ENCODE results near the gene CRLF1. TPM values are rescaled to one million over a fixed set of nuclear protein-coding genes. Genes with fewer than 3 reads are reported as not detected.
A peak's percentile ranks its signal among the peaks of the same experiment; 100 is the strongest.

CRLF1 gene
- total RNA-seq, 2 experiments from 2014 or later, result not detected

DNA sequence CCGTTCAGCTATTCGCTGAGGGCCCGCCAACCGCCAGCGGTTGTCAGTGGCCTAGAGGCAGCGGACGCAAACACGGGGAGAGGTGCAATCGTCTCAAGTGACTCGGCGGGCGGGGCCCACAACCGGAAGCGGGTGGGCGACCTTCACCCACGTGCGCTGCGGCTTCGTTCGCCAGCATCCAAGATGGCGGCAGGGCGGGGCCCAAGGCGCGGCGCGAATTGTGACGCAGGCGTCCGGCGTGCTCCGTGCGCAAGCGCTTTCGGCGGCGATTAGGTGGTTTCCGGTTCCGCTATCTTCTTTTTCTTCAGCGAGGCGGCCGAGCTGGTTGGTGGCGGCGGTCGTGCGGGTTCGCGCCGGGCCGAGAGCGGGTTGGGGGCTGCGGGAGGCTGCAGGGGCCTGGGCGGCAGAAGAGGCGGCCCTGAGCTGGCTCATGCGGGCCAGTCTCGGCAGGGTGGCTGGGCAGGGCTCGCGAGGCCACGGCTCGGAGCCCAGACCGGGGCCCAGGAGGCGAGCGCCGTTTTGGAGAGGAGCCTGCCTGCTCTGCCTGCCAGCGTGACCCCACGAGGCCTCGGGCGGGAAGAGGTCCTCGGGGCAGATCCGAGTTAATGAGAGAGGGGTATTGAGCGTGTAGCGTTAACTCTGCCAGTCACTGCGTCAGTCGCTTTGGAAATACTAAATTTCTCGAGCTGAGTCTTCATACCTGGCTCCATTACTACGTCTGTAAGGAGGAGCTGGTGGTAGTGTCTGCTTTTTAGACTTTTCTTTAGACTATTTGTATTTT, 34.8 kb downstream of the CRLF1 start, which contains the start of gene UBA52:
UBA52 (plus strand) TSS at position 294 of the 781 bp plus-strand sequence. CDS start 1,444 bp downstream, outside the sequence.
- H3K9me3 Mint-ChIP-seq, result no peaks in the 10 kb centered on the region
- peaks cover 35% of the 10 kb centered on the region for H3K4me1 Mint-ChIP-seq
- H3K36me3 Mint-ChIP-seq (ENCODE audit: low read depth), result peaks cover 76% of the 10 kb centered on the region
- no peaks in the 10 kb centered on the region for H3K27me3 Mint-ChIP-seq
- POLR2A ChIA-PET, result interaction anchor here (0.7 to 7.8 kb wide), 29 partner anchors 9 to 801 kb away, joined by 3 to 137 read pairs (median 5); partner anchors contain the start of genes COPE, DDX49, ELL and FKBP8
- CTCF ChIA-PET, result interaction anchor here (0.6 to 5.1 kb wide), 18 partner anchors 8 to 801 kb away, joined by 3 to 63 read pairs (median 4); partner anchors contain the start of genes ELL, FKBP8, KXD1 and REX1BD
- DNase-seq, result peak; percentile 99
- H3K27ac Mint-ChIP-seq, result peak within 1 kb of the TSS; percentile 90
- peak within 1 kb of the TSS; percentile 91 for H3K4me3 Mint-ChIP-seq

DNA sequence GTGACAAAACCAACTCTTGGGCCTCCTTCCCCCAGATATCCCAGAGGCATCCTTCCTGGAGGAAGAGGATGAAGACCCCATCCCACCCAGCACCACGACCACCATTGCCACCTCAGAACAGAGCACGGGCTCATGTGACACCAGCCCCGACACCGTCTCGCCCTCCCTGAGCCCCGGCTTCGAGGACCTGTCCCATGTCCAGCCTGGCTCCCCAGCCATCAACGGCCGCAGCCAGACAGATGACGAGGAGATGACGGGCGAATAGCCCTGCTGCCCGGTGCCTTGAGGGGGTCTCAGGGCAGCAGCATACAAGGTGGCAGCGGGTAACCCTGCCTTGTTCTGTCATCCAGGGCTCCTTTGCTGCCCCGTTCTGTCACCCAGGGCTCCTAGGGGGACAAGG, 38.2 kb downstream of the CRLF1 start:
- ChIA-PET POLR2A (interaction anchor here (1.2 to 7.8 kb wide), 3 partner anchors 10 to 48 kb away, joined by 3 to 137 read pairs (median 3); partner anchors contain the start of gene KXD1), CTCF (no interaction called here)
- H3K27ac Mint-ChIP-seq, result no peak overlapping the region
- DNase-seq, result no peak
- no peaks in the 10 kb centered on the region for H3K27me3 Mint-ChIP-seq
- no peaks in the 10 kb centered on the region for H3K9me3 Mint-ChIP-seq
- H3K4me3 Mint-ChIP-seq, result no peak overlapping the region
- H3K4me1 Mint-ChIP-seq, result peaks cover 23% of the 10 kb centered on the region
- peaks cover 71% of the 10 kb centered on the region for H3K36me3 Mint-ChIP-seq (ENCODE audit: low read depth)

- ChIA-PET POLR2A (interaction anchor here (1.3 to 7.8 kb wide), 2 partner anchors 9 to 46 kb away, joined by 3 to 137 read pairs; partner anchors contain the start of gene KXD1), CTCF (no interaction called here)
- Mint-ChIP-seq H3K4me3 (no peak overlapping the region), H3K36me3 (ENCODE audit: low read depth) (peaks cover 68% of the 10 kb centered on the region), H3K27me3 (no peaks in the 10 kb centered on the region), H3K4me1 (peaks cover 11% of the 10 kb centered on the region), H3K9me3 (no peaks in the 10 kb centered on the region), H3K27ac (no peak overlapping the region)
- no peak for DNase-seq
These were observed 39.6 kb downstream of the CRLF1 start for GRCh38 chr19:18566953-18567352.

DNA sequence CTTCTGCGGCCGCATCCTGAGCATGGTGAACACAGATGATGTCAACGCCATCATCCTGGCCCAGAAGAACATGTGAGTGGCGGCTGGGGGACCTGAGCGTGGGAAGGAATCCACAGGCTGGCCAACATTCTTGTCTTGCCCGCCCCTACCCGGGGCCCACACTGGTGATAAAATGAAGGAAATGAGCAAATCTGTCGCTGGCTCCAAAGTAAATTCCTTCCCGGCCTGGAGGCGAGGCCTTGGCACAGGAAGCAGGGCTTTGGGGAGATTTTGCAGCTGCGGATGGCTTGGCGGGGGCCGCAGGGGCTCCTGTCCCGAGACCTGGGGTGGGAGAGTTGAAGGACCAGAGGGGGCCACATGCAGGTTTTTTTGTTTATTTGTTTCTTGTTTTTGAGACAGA, 44.5 kb downstream of the CRLF1 start:
- no peaks in the 10 kb centered on the region for H3K27me3 Mint-ChIP-seq
- ChIA-PET POLR2A (no interaction called here), CTCF (no interaction called here)
- peaks cover 59% of the 10 kb centered on the region for H3K36me3 Mint-ChIP-seq (ENCODE audit: low read depth)
- H3K9me3 Mint-ChIP-seq, result no peaks in the 10 kb centered on the region
- no peak overlapping the region for H3K4me3 Mint-ChIP-seq
- no peak overlapping the region for H3K27ac Mint-ChIP-seq
- H3K4me1 Mint-ChIP-seq, result peaks cover 22% of the 10 kb centered on the region
- no peak for DNase-seq

GRCh38 chr19:18559685-18560084, 46.9 kb downstream of the CRLF1 start:
- Mint-ChIP-seq H3K4me3 (peak overlapping the region; percentile 95), H3K4me1 (peaks cover 22% of the 10 kb centered on the region), H3K27ac (peak overlapping the region; percentile 86), H3K36me3 (ENCODE audit: low read depth) (peaks cover 41% of the 10 kb centered on the region), H3K9me3 (no peaks in the 10 kb centered on the region), H3K27me3 (no peaks in the 10 kb centered on the region)
- ChIA-PET POLR2A (interaction anchor here (0.8 to 6.0 kb wide), 4 partner anchors 11 to 63 kb away, joined by 3 to 137 read pairs (median 47); partner anchors contain the start of genes ELL, REX1BD and UBA52), CTCF (interaction anchor here (1.0 to 3.2 kb wide), 2 partner anchors 11 to 29 kb away, joined by 7 to 18 read pairs; partner anchors contain the start of genes REX1BD and UBA52)
- DNase-seq, result no peak

- peak overlapping the region; percentile 86 for H3K27ac Mint-ChIP-seq
These were observed 48.0 kb downstream of the CRLF1 start for GRCh38 chr19:18558604-18559003.

DNA sequence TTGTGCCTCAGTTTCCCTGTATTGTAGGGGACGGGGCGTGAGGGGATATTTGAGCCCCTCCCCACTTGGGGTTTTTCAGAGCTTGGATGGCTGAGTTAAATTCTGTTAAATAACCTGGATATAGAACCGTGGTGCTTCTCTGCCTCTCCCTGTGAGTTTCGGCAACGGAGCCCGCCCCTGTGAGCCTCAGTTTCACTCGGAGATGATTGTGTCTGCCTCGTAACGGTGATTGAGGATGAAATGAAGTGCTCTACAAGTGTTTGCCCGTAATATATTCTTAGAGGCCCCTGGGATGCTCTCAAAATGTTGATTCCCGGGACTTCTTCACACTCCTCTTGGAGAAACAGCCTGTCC, 48.4 kb downstream of the CRLF1 start:
- Mint-ChIP-seq H3K9me3 (no peaks in the 10 kb centered on the region), H3K4me1 (peaks cover 22% of the 10 kb centered on the region), H3K27ac (peak overlapping the region; percentile 86), H3K4me3 (peak overlapping the region; percentile 95), H3K27me3 (no peaks in the 10 kb centered on the region), H3K36me3 (ENCODE audit: low read depth) (peaks cover 31% of the 10 kb centered on the region)
- no peak for DNase-seq
- POLR2A ChIA-PET, result interaction anchor here (0.6 to 6.0 kb wide), 20 partner anchors 7 to 362 kb away, joined by 3 to 137 read pairs (median 5); partner anchors contain the start of genes COPE, DDX49, ELL and FKBP8
- CTCF ChIA-PET, result interaction anchor here (0.6 to 3.8 kb wide), 11 partner anchors 12 to 699 kb away, joined by 3 to 29 read pairs (median 4); partner anchors contain the start of genes ELL, FKBP8 and UBA52

More at GRCh38 chr19:18558604-18559003, 48.0 kb downstream of the CRLF1 start:
- ChIA-PET POLR2A (interaction anchor here (0.6 to 6.0 kb wide), 13 partner anchors 12 to 361 kb away, joined by 3 to 137 read pairs (median 7); partner anchors contain the start of genes COPE, DDX49, ELL and FKBP8), CTCF (interaction anchor here (0.6 to 3.2 kb wide), 6 partner anchors 12 to 108 kb away, joined by 3 to 29 read pairs (median 6); partner anchors contain the start of genes ELL and UBA52)
- H3K36me3 Mint-ChIP-seq (ENCODE audit: low read depth), result peaks cover 33% of the 10 kb centered on the region
- H3K9me3 Mint-ChIP-seq, result no peaks in the 10 kb centered on the region
- H3K27me3 Mint-ChIP-seq, result no peaks in the 10 kb centered on the region
- peak overlapping the region; percentile 95 for H3K4me3 Mint-ChIP-seq
- no peak for DNase-seq
- H3K4me1 Mint-ChIP-seq, result peaks cover 22% of the 10 kb centered on the region

DNA sequence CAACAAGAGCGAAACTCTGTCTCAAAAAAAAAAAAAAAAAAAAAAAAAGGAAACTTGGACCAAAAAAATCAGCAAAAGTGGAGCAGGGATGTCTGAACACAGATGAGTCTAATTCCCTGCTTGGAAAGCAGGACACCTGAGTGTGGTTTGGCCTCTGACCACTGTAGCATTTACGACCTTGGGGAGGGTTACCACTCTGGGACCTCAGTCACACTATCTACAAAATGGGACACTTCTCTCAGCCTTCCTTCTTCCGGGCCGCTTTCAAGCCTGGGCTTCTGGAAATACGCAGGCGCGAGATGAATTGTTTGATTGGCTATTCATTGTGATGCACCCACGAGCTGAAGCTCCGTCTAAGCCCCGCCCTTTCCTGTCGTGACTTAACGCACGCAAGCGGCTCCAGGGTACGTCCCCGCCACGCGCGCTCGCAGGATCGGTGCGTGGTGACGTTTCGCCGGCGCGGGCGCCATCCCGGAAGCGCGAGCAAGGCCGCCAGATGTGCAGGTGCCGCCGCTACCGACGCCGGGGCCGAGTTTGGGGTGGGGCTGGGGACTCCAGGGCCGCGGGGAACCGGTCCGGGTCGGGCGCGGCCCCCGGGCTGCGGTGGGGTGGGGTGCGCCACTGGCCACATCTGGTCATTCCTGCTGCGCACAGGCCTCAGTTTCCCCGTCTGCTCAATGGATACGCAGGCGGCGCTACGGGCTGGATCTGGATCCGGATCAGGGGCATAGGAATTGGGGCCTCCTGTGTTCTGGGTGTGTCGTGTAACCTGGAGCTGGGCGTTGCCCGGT, 49.0 kb downstream of the CRLF1 start, which contains the start of gene KXD1:
KXD1 (plus strand) TSS at position 460 of the 791 bp plus-strand sequence. CDS start 4,187 bp downstream, outside the sequence.
- no peaks in the 10 kb centered on the region for H3K9me3 Mint-ChIP-seq
- H3K4me1 Mint-ChIP-seq, result peaks cover 22% of the 10 kb centered on the region
- DNase-seq, result peak; percentile 99
- peak within 1 kb of the TSS; percentile 95 for H3K4me3 Mint-ChIP-seq
- H3K27ac Mint-ChIP-seq, result peak within 1 kb of the TSS; percentile 87
- H3K36me3 Mint-ChIP-seq (ENCODE audit: low read depth), result peaks cover 25% of the 10 kb centered on the region
- CTCF ChIA-PET, result interaction anchor here (0.6 to 3.8 kb wide), 16 partner anchors 10 to 698 kb away, joined by 3 to 29 read pairs (median 5); partner anchors contain the start of genes ELL, FKBP8 and UBA52
- no peaks in the 10 kb centered on the region for H3K27me3 Mint-ChIP-seq
- POLR2A ChIA-PET, result interaction anchor here (0.6 to 6.0 kb wide), 21 partner anchors 8 to 634 kb away, joined by 3 to 137 read pairs (median 4); partner anchors contain the start of genes BORCS8, COPE, DDX49 and ELL

GRCh38 chr19:18551631-18552030, 55.0 kb downstream of the CRLF1 start:
- no peak for DNase-seq
- H3K27ac Mint-ChIP-seq, result no peak overlapping the region
- no peaks in the 10 kb centered on the region for H3K36me3 Mint-ChIP-seq (ENCODE audit: low read depth)
- H3K9me3 Mint-ChIP-seq, result no peaks in the 10 kb centered on the region
- H3K27me3 Mint-ChIP-seq, result no peaks in the 10 kb centered on the region
- ChIA-PET POLR2A (no interaction called here), CTCF (no interaction called here)
- H3K4me1 Mint-ChIP-seq, result no peaks in the 10 kb centered on the region
- H3K4me3 Mint-ChIP-seq, result no peak overlapping the region

- Mint-ChIP-seq H3K27me3 (no peaks in the 10 kb centered on the region), H3K36me3 (ENCODE audit: low read depth) (peaks cover 21% of the 10 kb centered on the region), H3K4me3 (peak overlapping the region; percentile 95), H3K9me3 (no peaks in the 10 kb centered on the region), H3K4me1 (peaks cover 31% of the 10 kb centered on the region), H3K27ac (peak overlapping the region; percentile 98)
- ChIA-PET CTCF (interaction anchor here (0.8 to 4.1 kb wide), 6 partner anchors 12 to 304 kb away, joined by 3 to 30 read pairs (median 8); partner anchors contain the start of genes KXD1, REX1BD and UBA52), POLR2A (interaction anchor here (0.6 to 5.4 kb wide), 19 partner anchors 10 to 376 kb away, joined by 3 to 80 read pairs (median 4); partner anchors contain the start of genes COPE, DDX49, ELL and KXD1)
- DNase-seq, result peak; percentile 87
These were observed 62.7 kb downstream of the CRLF1 start for GRCh38 chr19:18543814-18544475.
